Esophagus muscularis mucosa (tissue), 3 donors: ENCODE results near the gene DOCK4.

Experiments used
- POLR2A ChIP-seq: fragments of 450-650 bp; IDR thresholded peaks from one replicate; pipeline ENCODE4 v1.6.1; 2017; ENCODE audit warnings: antibody characterized with exemption, moderate library complexity, mild to moderate bottlenecking, low read depth
- TF ChIP-seq, protein P1 (sequence below), 3 experiments: fragments of 200-600 bp in 2 of 3; fragments of 450-650 bp in 1 of 3; sonication (generic) in 2 of 3; IDR thresholded peaks; one replicate each; pipeline ENCODE4 v1.5.1; 2017 to 2019; ENCODE audit warnings: antibody characterized with exemption in 3 of 3, mild to moderate bottlenecking in 2 of 3, moderate library complexity in 1 of 3

- TF ChIP-seq, protein P1, sequence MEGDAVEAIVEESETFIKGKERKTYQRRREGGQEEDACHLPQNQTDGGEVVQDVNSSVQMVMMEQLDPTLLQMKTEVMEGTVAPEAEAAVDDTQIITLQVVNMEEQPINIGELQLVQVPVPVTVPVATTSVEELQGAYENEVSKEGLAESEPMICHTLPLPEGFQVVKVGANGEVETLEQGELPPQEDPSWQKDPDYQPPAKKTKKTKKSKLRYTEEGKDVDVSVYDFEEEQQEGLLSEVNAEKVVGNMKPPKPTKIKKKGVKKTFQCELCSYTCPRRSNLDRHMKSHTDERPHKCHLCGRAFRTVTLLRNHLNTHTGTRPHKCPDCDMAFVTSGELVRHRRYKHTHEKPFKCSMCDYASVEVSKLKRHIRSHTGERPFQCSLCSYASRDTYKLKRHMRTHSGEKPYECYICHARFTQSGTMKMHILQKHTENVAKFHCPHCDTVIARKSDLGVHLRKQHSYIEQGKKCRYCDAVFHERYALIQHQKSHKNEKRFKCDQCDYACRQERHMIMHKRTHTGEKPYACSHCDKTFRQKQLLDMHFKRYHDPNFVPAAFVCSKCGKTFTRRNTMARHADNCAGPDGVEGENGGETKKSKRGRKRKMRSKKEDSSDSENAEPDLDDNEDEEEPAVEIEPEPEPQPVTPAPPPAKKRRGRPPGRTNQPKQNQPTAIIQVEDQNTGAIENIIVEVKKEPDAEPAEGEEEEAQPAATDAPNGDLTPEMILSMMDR (IDR thresholded peaks at IDR 0.05) = no peak
- no peak for TF ChIP-seq POLR2A
Measured at GRCh38 chr7:112143582-112143981, 62.6 kb downstream of the DOCK4 start.
